H1 (cell line): ENCODE results near the gene DDX5. TPM values are rescaled to one million over a fixed set of nuclear protein-coding genes. Genes with fewer than 3 reads are reported as not detected.

Experiments
- CTCF ChIA-PET: fragments of 300-600 bp; sonication (Branson Sonifier 250); formaldehyde crosslinking; loops from one replicate; lab custom pipeline; 2021; ENCODE audit not compliant: partially characterized antibody; lab: Charles Lee
- POLR2A ChIA-PET: fragments of 300-600 bp; sonication (Branson Sonifier 250); formaldehyde crosslinking; loops from one replicate; lab custom pipeline; 2021; ENCODE audit warnings: inconsistent platforms; ENCODE audit not compliant: partially characterized antibody; lab: Charles Lee
- DNase-seq, 2 experiments: peaks; one replicate each; pipeline versions ENCODE4 v3.0.0 to v3.0.0-alpha.2; 2010 to 2022; ENCODE audit warnings: low spot score in 2 of 2, low read depth in 1 of 2, mixed read lengths in 1 of 2
- FAIRE-seq: peaks from 2 replicates; lab custom pipeline; 2011; peaks lifted over from hg19 to GRCh38; lab: Jason Lieb, UNC
- H2AFZ ChIP-seq: 2 replicates; pipeline ENCODE4 v1.8.1; 2012; ENCODE audit warnings: low read length, inconsistent platforms
- H2AK5ac ChIP-seq: 2 replicates; pipeline ENCODE4 v1.6.1; 2013; ENCODE audit warnings: low read depth, low read length
- H2BK120ac ChIP-seq: replicated peaks from 2 replicates; pipeline ENCODE3; 2013; ENCODE audit warnings: low read depth, low read length, inconsistent platforms
- H2BK12ac ChIP-seq: 2 replicates; pipeline ENCODE4 v1.6.1; 2013; ENCODE audit warnings: low read depth, low read length
- H2BK15ac ChIP-seq: 2 replicates; pipeline ENCODE4 v1.6.1; 2013; ENCODE audit warnings: low read length
- H2BK20ac ChIP-seq: 2 replicates; pipeline ENCODE4 v1.6.1; 2013; ENCODE audit warnings: low read length
- H2BK5ac ChIP-seq: 2 replicates; pipeline ENCODE4 v1.6.1; 2013; ENCODE audit warnings: low read depth, low read length
- H3K14ac ChIP-seq: 2 replicates; pipeline ENCODE4 v1.6.1; 2013; ENCODE audit warnings: inconsistent platforms; ENCODE audit not compliant: insufficient read length
- H3K18ac ChIP-seq: 2 replicates; pipeline ENCODE4 v1.6.1; 2013; ENCODE audit warnings: low read length; ENCODE audit errors: extremely low read depth
- H3K23ac ChIP-seq: 2 replicates; pipeline ENCODE4 v1.6.1; 2013; ENCODE audit warnings: inconsistent platforms; ENCODE audit not compliant: insufficient read length
- H3K23me2 ChIP-seq: 2 replicates; pipeline ENCODE4 v1.6.1; 2013; ENCODE audit warnings: low read depth, low read length
- H3K27ac ChIP-seq: 2 replicates; pipeline ENCODE4 v1.6.1; 2011; ENCODE audit warnings: low read depth, low read length, inconsistent platforms
- H3K27me3 ChIP-seq, 4 experiments: replicated peaks in 1 of 4; 1 replicate in 1 of 4; 2 replicates in 3 of 4; pipeline versions ENCODE4 v1.6.1 to v1.8.1; 2011 to 2013; ENCODE audit warnings: low read length in 3 of 4, mild to moderate bottlenecking in 3 of 4, inconsistent platforms in 2 of 4, mixed read lengths in 2 of 4, moderate library complexity in 1 of 4; ENCODE audit not compliant: control insufficient read depth in 3 of 4, insufficient read depth in 3 of 4; ENCODE audit errors: extremely low read depth in 1 of 4
- H3K36me3 ChIP-seq, 4 experiments: 2 replicates each; pipeline versions ENCODE4 v1.6.1 to v1.8.1; 2011 to 2013; ENCODE audit warnings: mild to moderate bottlenecking in 4 of 4, low read length in 3 of 4, moderate library complexity in 2 of 4, control low read depth in 1 of 4, inconsistent platforms in 1 of 4; ENCODE audit not compliant: insufficient read depth in 4 of 4, control insufficient read depth in 2 of 4
- H3K4ac ChIP-seq: replicated peaks from 2 replicates; pipeline ENCODE3; 2013; ENCODE audit warnings: low read length, low read depth, mixed read lengths, inconsistent platforms; ENCODE audit not compliant: insufficient read length
- H3K4me1 ChIP-seq, 4 experiments: replicated peaks in 1 of 4; 1 replicate in 1 of 4; 2 replicates in 3 of 4; pipeline versions ENCODE4 v1.6.1 to v1.8.1; 2011 to 2013; ENCODE audit warnings: low read length in 3 of 4, inconsistent platforms in 2 of 4, mixed read lengths in 1 of 4; ENCODE audit not compliant: insufficient read depth in 4 of 4, control insufficient read depth in 3 of 4
- H3K4me2 ChIP-seq, 2 experiments: 2 replicates each; pipeline versions ENCODE4 v1.6.1 to v1.8.1; 2011 to 2013; ENCODE audit warnings: low read depth in 2 of 2, low read length in 2 of 2, control low read depth in 1 of 2, inconsistent platforms in 1 of 2, mild to moderate bottlenecking in 1 of 2; ENCODE audit not compliant: insufficient read depth in 1 of 2
- H3K4me3 ChIP-seq, 4 experiments: fragments of 200-600, 300-600 bp in 1 of 4; sonication (generic), shearing (Covaris generic), sonication (Bioruptor Twin) in 1 of 4; 2 replicates each; pipeline versions ENCODE4 v1.5.1 to v1.8.1; 2011 to 2016; ENCODE audit warnings: low read length in 4 of 4, low read depth in 3 of 4, control low read depth in 2 of 4, inconsistent platforms in 2 of 4, mild to moderate bottlenecking in 2 of 4, mixed read lengths in 1 of 4, moderate library complexity in 1 of 4; ENCODE audit not compliant: insufficient read depth in 2 of 4; ENCODE audit errors: extremely low read depth in 1 of 4
- H3K56ac ChIP-seq: replicated peaks from 2 replicates; pipeline ENCODE3; 2013; ENCODE audit warnings: low read depth, mild to moderate bottlenecking, mixed read lengths, low read length, inconsistent platforms; ENCODE audit not compliant: insufficient read length
- H3K79me1 ChIP-seq: 2 replicates; pipeline ENCODE4 v1.6.1; 2013; ENCODE audit warnings: low read depth, low read length, control low read depth
- H3K79me2 ChIP-seq, 2 experiments: 2 replicates each; pipeline versions ENCODE4 v1.6.1 to v1.8.1; 2012 to 2013; ENCODE audit warnings: low read length in 2 of 2, mild to moderate bottlenecking in 2 of 2, inconsistent platforms in 1 of 2; ENCODE audit not compliant: insufficient read depth in 2 of 2, control insufficient read depth in 1 of 2
- H3K9ac ChIP-seq, 4 experiments: replicated peaks in 1 of 4; 1 replicate in 1 of 4; 2 replicates in 3 of 4; pipeline versions ENCODE4 v1.6.1 to v1.8.1; 2011 to 2013; ENCODE audit warnings: low read depth in 3 of 4, low read length in 3 of 4, control low read depth in 2 of 4, mild to moderate bottlenecking in 2 of 4, moderate library complexity in 2 of 4, inconsistent platforms in 1 of 4; ENCODE audit errors: extremely low read depth in 1 of 4
- H3K9me3 ChIP-seq, 2 experiments: 2 replicates each; pipeline versions ENCODE4 v1.6.1 to v1.8.1; 2012 to 2013; ENCODE audit warnings: mild to moderate bottlenecking in 2 of 2, moderate library complexity in 2 of 2, control low read depth in 1 of 2, inconsistent platforms in 1 of 2, low read depth in 1 of 2, low read length in 1 of 2, mixed read lengths in 1 of 2; ENCODE audit not compliant: insufficient read depth in 2 of 2
- H4K20me1 ChIP-seq, 2 experiments: replicated peaks in 1 of 2; 2 replicates each; pipeline versions ENCODE3 to v1.8.1; 2011 to 2013; ENCODE audit warnings: inconsistent platforms in 2 of 2, low read length in 2 of 2, mild to moderate bottlenecking in 1 of 2; ENCODE audit not compliant: insufficient read depth in 2 of 2, control insufficient read depth in 1 of 2
- H4K5ac ChIP-seq: 2 replicates; pipeline ENCODE4 v1.6.1; 2013; ENCODE audit warnings: low read length, low read depth, mixed read lengths, inconsistent platforms; ENCODE audit not compliant: insufficient read length
- H4K8ac ChIP-seq: 2 replicates; pipeline ENCODE4 v1.8.0; 2013; ENCODE audit warnings: mild to moderate bottlenecking, moderate library complexity, low read length, inconsistent platforms; ENCODE audit not compliant: insufficient read depth; ENCODE audit errors: extremely low read depth
- H4K91ac ChIP-seq: replicated peaks from 2 replicates; pipeline ENCODE3; 2013; ENCODE audit warnings: low read length, mixed read lengths, inconsistent platforms; ENCODE audit not compliant: insufficient read length
- ASH2L ChIP-seq: fragments of 200-600, 300-600 bp; sonication (generic); IDR thresholded peaks from one replicate; pipeline ENCODE4 v1.7.1; 2017; ENCODE audit warnings: low read length
- EGR1 ChIP-seq: IDR thresholded peaks from 2 replicates; pipeline ENCODE4 v1.6.1; 2011; ENCODE audit warnings: low read depth, low read length, borderline replicate concordance
- EP300 ChIP-seq, 2 experiments: IDR thresholded peaks; 1 replicate in 1 of 2; 2 replicates in 1 of 2; pipeline ENCODE4 v1.6.1; 2011 to 2012; ENCODE audit warnings: low read depth in 2 of 2, low read length in 2 of 2, mild to moderate bottlenecking in 2 of 2, borderline replicate concordance in 1 of 2, inconsistent platforms in 1 of 2, moderate library complexity in 1 of 2
- GTF2F1 ChIP-seq: IDR thresholded peaks from 2 replicates; pipeline ENCODE4 v1.6.1; 2012; ENCODE audit warnings: low read depth, low read length, improper control_type of control experiment, borderline replicate concordance
- JUN ChIP-seq: IDR thresholded peaks from 2 replicates; pipeline ENCODE4 v1.6.1; 2011; ENCODE audit warnings: low read depth, mild to moderate bottlenecking, improper control_type of control experiment, low read length
- JUND ChIP-seq: IDR thresholded peaks from 2 replicates; pipeline ENCODE4 v1.6.1; 2011; ENCODE audit warnings: mild to moderate bottlenecking, improper control_type of control experiment, low read length
- SIX5 ChIP-seq: IDR thresholded peaks from 2 replicates; pipeline ENCODE4 v1.6.1; 2011; ENCODE audit warnings: mild to moderate bottlenecking, low read depth, low read length
- SUZ12 ChIP-seq: fragments of 200-600 bp; sonication (generic); IDR thresholded peaks from 2 replicates; pipeline ENCODE4 v1.6.1; 2012; ENCODE audit warnings: mild to moderate bottlenecking, inconsistent platforms, low read length, moderate library complexity, mixed read lengths
- YY1 ChIP-seq: IDR thresholded peaks from 2 replicates; pipeline ENCODE4 v1.6.1; 2011; ENCODE audit warnings: low read depth, mild to moderate bottlenecking, low read length
- WGBS, 2 experiments: shearing (Covaris generic) in 1 of 2; methylation state at CpG; one replicate each; pipeline versions ENCODE4 v1.1.6 to v1.1.7; 2013 to 2015; ENCODE audit warnings: low lambda C conversion rate in 2 of 2, mixed read lengths in 2 of 2, inconsistent platforms in 1 of 2, low coverage in 1 of 2, missing lambda C conversion rate in 1 of 2; ENCODE audit not compliant: insufficient replicate concordance in 2 of 2, insufficient coverage in 1 of 2, insufficient read length in 1 of 2; ENCODE audit errors: extremely low coverage in 1 of 2, missing lambda C conversion rate in 1 of 2; 5-methylcytosine and 5-hydroxymethylcytosine counted together
- polyA plus RNA-seq, 7 experiments: library from polyadenylated mRNA; depleted of rRNA in 3 of 7; stranded (reverse) in 5 of 7; unstranded in 2 of 7; fragments of >200 nt in 5 of 7; fragments of 200-250 nt in 2 of 7; gene quantifications; 1 replicate in 5 of 7; 2 replicates in 1 of 7; 4 replicates in 1 of 7; pipeline versions ENCODE4 v1.2.1 to v1.2.3, GENCODE V29; 2011 to 2013; ENCODE audit warnings: missing spikeins in 2 of 7, mixed read lengths in 2 of 7
- total RNA-seq: library from RNA; stranded (reverse); fragmentation: NEBNext Ultra II Directional; extraction: Animal tissue kit (Norgen Biotek cat#: 25700); gene quantifications from 2 replicates; pipeline ENCODE4 v1.2.1, GENCODE V29; 2021
- TF ChIP-seq, protein P1 (sequence below): IDR thresholded peaks from 2 replicates; pipeline ENCODE4 v1.6.1; 2011; ENCODE audit warnings: low read length, improper control_type of control experiment

DDX5 gene
- total and polyA plus RNA-seq, 2 of the 8 experiments (the other 6 are each of a cell fraction or from before 2014, with no cell fraction given): 572 to 591 TPM

DNA sequence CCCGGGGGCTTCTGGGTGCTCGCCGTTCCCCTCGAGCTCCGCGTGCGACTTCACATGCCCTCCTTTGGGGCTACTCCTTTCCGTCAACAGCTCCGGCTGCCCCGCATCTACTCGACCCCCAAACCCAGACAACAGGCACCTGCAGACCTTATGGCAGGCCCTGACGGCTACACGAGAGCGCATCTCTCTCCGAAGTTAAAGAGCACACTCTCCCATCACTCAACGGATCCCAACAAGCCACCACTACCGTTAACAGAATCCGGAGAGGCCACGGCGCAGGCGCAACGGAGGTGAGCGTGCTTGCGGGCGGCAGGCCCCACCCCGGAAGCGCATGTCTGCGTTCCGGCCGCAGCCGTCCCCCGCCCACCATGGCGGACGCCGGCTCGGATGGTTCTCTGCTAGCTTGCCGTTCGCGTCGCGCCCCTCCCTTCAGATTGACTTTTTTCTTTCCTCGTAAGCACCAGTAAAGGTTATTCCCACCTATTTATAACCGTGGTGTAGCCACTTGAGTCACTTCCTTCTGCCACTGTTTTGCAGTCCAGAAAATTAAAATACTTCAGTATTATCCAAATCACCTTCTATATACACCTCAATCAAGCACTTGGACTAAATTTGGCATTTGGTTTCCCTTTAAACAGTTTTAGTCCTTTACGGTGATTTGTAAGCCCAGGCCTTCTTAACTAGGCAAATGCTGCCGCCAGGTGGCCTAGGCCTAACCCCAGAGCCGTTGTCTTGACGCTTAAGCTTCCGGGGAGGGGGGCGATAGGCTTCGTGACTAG lies 9.1 kb downstream of the DDX5 start, which contains the start of gene POLG2:
Gene POLG2, minus strand, starts transcription at position 269 of the 779 bp plus-strand sequence. Its CDS starts 86 bp downstream, at position 183.
- CTCF ChIA-PET: interaction anchor here (1.1 to 4.6 kb wide), 6 partner anchors 10 to 187 kb away, joined by 3 to 29 read pairs (median 4); partner anchors contain the start of genes CEP95 and DDX5
- Histone ChIP-seq H2BK120ac (no peak within 1 kb of the TSS), H3K23ac (no peak within 1 kb of the TSS), H3K14ac (no peak within 1 kb of the TSS), H4K91ac (peak within 1 kb of the TSS; percentile 69), H4K5ac (peak within 1 kb of the TSS; percentile 87), H3K56ac (peak within 1 kb of the TSS; percentile 42), H2BK12ac (no peak within 1 kb of the TSS), H2AFZ (peak within 1 kb of the TSS; percentile 87), H3K27ac (peak within 1 kb of the TSS; percentile 85), H4K20me1 (peaks cover 7 to 13% of the 10 kb centered on the region in 2 experiments), H2AK5ac (no peak within 1 kb of the TSS), H3K18ac (peak within 1 kb of the TSS; percentile 90), H3K36me3 (peaks cover 26 to 58% (median 38%) of the 10 kb centered on the region in 4 experiments), H3K79me2 (peaks cover 10 to 52% of the 10 kb centered on the region in 2 experiments), H3K4me2 (peak within 1 kb of the TSS; percentile 83 to 92), H2BK5ac (peak within 1 kb of the TSS; percentile 72), H3K4me1 (peaks cover 0 to 7% (median 3%) of the 10 kb centered on the region in 4 experiments; a peak in 5 of 7 replicates), H3K27me3 (no peaks in the 10 kb centered on the region), H3K4me3 (peak within 1 kb of the TSS; percentile 67 to 92 (median 80)), H4K8ac (peak within 1 kb of the TSS; percentile 71), H2BK15ac (no peak within 1 kb of the TSS), H3K9ac (peak within 1 kb of the TSS in 3 of 4 experiments; percentile 46 to 76 (median 57); a peak in 6 of 7 replicates), H3K9me3 (no peaks in the 10 kb centered on the region), H3K4ac (no peak within 1 kb of the TSS), H3K23me2 (peaks cover 6% of the 10 kb centered on the region), H3K79me1 (peaks cover 6% of the 10 kb centered on the region), H2BK20ac (no peak within 1 kb of the TSS)
- POLR2A ChIA-PET: interaction anchor here (1.0 to 11.8 kb wide), 25 partner anchors 8 to 352 kb away, joined by 3 to 320 read pairs (median 5); partner anchors contain the start of genes CEP95, DDX5 and SMURF2
- WGBS, 2 experiments: 1% methylated on average over 47 of the region's 50 CpGs; no CpG with 5 or more reads in 1 of the 2 experiments
- DNase-seq: peak; percentile 73 to 94
- no peak for FAIRE-seq
- TF ChIP-seq, protein P1, sequence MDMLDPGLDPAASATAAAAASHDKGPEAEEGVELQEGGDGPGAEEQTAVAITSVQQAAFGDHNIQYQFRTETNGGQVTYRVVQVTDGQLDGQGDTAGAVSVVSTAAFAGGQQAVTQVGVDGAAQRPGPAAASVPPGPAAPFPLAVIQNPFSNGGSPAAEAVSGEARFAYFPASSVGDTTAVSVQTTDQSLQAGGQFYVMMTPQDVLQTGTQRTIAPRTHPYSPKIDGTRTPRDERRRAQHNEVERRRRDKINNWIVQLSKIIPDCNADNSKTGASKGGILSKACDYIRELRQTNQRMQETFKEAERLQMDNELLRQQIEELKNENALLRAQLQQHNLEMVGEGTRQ: no peak
- TF ChIP-seq JUND (peak; percentile 7; the same call in 1 of the 2 replicates), EP300 (IDR thresholded peaks at IDR 0.05; ENCODE audit: borderline replicate concordance in 1 of 2, low read depth in 2 of 2, low read length in 2 of 2) (no peak), JUN (no peak), SUZ12 (no peak), ASH2L (peak; percentile 64), EGR1 (no peak), GTF2F1 (0 out of 2 replicates have a peak, but pooled peaks have one; percentile 29), YY1 (peak; percentile 88), SIX5 (no peak)
